IMR-90 (cell line): Measurements from ENCODE around the gene PCP2. TPM values are rescaled to one million over a fixed set of nuclear protein-coding genes. Genes with fewer than 3 reads are reported as not detected.

Experiments
- ATAC-seq: fragments of 200-7000 bp; cut with Tn5 transposase; 2 replicates; pipeline ENCODE4 v1.9.1; 2020; ENCODE audit warnings: low read depth, mild to moderate bottlenecking, moderate library complexity
- BruUV-seq: library from RNA; stranded (reverse); fragments of 400-500 nt; replicated peaks from 2 replicates; lab custom pipeline; 2021; lab: Mats Ljungman, UMichigan
- CTCF ChIA-PET: fragments of 300-600 bp; formaldehyde crosslinking; extraction: SDS; loops from one replicate; lab custom pipeline; 2021; ENCODE audit warnings: antibody characterized with exemption; lab: Yijun Ruan, JAX
- POLR2A ChIA-PET: fragments of 300-600 bp; sonication (Branson Sonifier 250); formaldehyde crosslinking; loops from one replicate; lab custom pipeline; 2022; ENCODE audit warnings: antibody characterized with exemption; ENCODE audit not compliant: unreplicated experiment; lab: Charles Lee
- DNase-seq: peaks from one replicate; pipeline ENCODE4 v3.0.0; 2013
- H2AFZ ChIP-seq: replicated peaks from 2 replicates; pipeline ENCODE3; 2013; ENCODE audit warnings: low read length, mild to moderate bottlenecking; ENCODE audit not compliant: poor library complexity
- H2AK5ac ChIP-seq: 2 replicates; pipeline ENCODE4 v1.6.1; 2013; ENCODE audit warnings: low read depth, low read length, inconsistent platforms
- H2AK9ac ChIP-seq: replicated peaks from 2 replicates; pipeline ENCODE3; 2013; ENCODE audit warnings: mild to moderate bottlenecking, low read depth, low read length, moderate library complexity; ENCODE audit not compliant: poor library complexity
- H2BK120ac ChIP-seq: 2 replicates; pipeline ENCODE4 v1.6.1; 2013; ENCODE audit warnings: low read depth, low read length, inconsistent platforms
- H2BK15ac ChIP-seq: 3 replicates; pipeline ENCODE4 v1.6.1; 2013; ENCODE audit warnings: low read depth, low read length, inconsistent platforms
- H2BK20ac ChIP-seq: 2 replicates; pipeline ENCODE4 v1.6.1; 2013; ENCODE audit warnings: low read depth, mild to moderate bottlenecking, inconsistent platforms, low read length, moderate library complexity
- H2BK5ac ChIP-seq: 2 replicates; pipeline ENCODE4 v1.6.1; 2013; ENCODE audit warnings: mild to moderate bottlenecking, low read depth, low read length, inconsistent platforms; ENCODE audit not compliant: poor library complexity, severe bottlenecking
- H3K14ac ChIP-seq: replicated peaks from 2 replicates; pipeline ENCODE4 v1.6.1; 2013; ENCODE audit warnings: low read depth, low read length, inconsistent platforms
- H3K18ac ChIP-seq: 2 replicates; pipeline ENCODE4 v1.6.1; 2013; ENCODE audit warnings: low read depth, low read length, control low read depth
- H3K23ac ChIP-seq: 2 replicates; pipeline ENCODE4 v1.6.1; 2013; ENCODE audit warnings: low read depth, low read length, inconsistent platforms
- H3K27ac ChIP-seq: 2 replicates; pipeline ENCODE4 v1.5.1; 2013; ENCODE audit warnings: mild to moderate bottlenecking, control low read depth, low read length; ENCODE audit not compliant: insufficient read depth
- H3K27me3 ChIP-seq: 2 replicates; pipeline ENCODE4 v1.6.1; 2013; ENCODE audit warnings: low read length; ENCODE audit not compliant: control insufficient read depth, insufficient read depth
- H3K36me3 ChIP-seq: 2 replicates; pipeline ENCODE4 v1.6.1; 2013; ENCODE audit warnings: low read length, mixed read lengths; ENCODE audit not compliant: control insufficient read depth, insufficient read depth
- H3K4ac ChIP-seq: 2 replicates; pipeline ENCODE4 v1.6.1; 2013; ENCODE audit warnings: low read depth, low read length, inconsistent platforms
- H3K4me1 ChIP-seq: 2 replicates; pipeline ENCODE4 v1.6.1; 2013; ENCODE audit warnings: low read length, mixed read lengths; ENCODE audit not compliant: control insufficient read depth, insufficient read depth
- H3K4me2 ChIP-seq: 2 replicates; pipeline ENCODE4 v1.6.1; 2013; ENCODE audit warnings: low read depth, mild to moderate bottlenecking, control low read depth, low read length, moderate library complexity
- H3K4me3 ChIP-seq: 2 replicates; pipeline ENCODE4 v1.5.1; 2013; ENCODE audit warnings: low read depth, mild to moderate bottlenecking, control low read depth, low read length, moderate library complexity; ENCODE audit not compliant: insufficient read depth
- H3K56ac ChIP-seq: 2 replicates; pipeline ENCODE4 v1.6.1; 2013; ENCODE audit warnings: low read length, inconsistent platforms; ENCODE audit not compliant: insufficient read depth; ENCODE audit errors: extremely low read depth
- H3K79me1 ChIP-seq, 2 experiments: 2 replicates each; pipeline ENCODE4 v1.6.1; 2013; ENCODE audit warnings: low read length in 2 of 2, inconsistent platforms in 1 of 2, low read depth in 1 of 2
- H3K9ac ChIP-seq: 2 replicates; pipeline ENCODE4 v1.6.1; 2013; ENCODE audit warnings: low read depth, low read length, control low read depth
- H3K9me1 ChIP-seq: 2 replicates; pipeline ENCODE4 v1.6.1; 2013; ENCODE audit warnings: low read length, inconsistent platforms; ENCODE audit not compliant: insufficient read depth
- H3K9me3 ChIP-seq: 2 replicates; pipeline ENCODE4 v1.6.1; 2013; ENCODE audit warnings: low read length; ENCODE audit not compliant: control insufficient read depth, insufficient read depth
- H4K20me1 ChIP-seq: 2 replicates; pipeline ENCODE4 v1.6.1; 2013; ENCODE audit warnings: low read length, inconsistent platforms; ENCODE audit not compliant: insufficient read depth
- H4K5ac ChIP-seq: 2 replicates; pipeline ENCODE4 v1.6.1; 2013; ENCODE audit warnings: mild to moderate bottlenecking, low read depth, low read length, control low read depth
- H4K8ac ChIP-seq, 2 experiments: 2 replicates each; pipeline ENCODE4 v1.6.1; 2013; ENCODE audit warnings: low read depth in 2 of 2, low read length in 2 of 2, control low read depth in 1 of 2, inconsistent platforms in 1 of 2
- H4K91ac ChIP-seq: 2 replicates; pipeline ENCODE4 v1.6.1; 2013; ENCODE audit warnings: low read depth, low read length, inconsistent platforms; ENCODE audit not compliant: insufficient read depth
- CHD1 ChIP-seq: IDR thresholded peaks from 2 replicates; pipeline ENCODE4 v1.6.1; 2012; ENCODE audit warnings: low read depth, low read length, improper control_type of control experiment
- CTCF ChIP-seq: conservative IDR thresholded peaks from 2 replicates; pipeline ENCODE4 v1.5.1; 2012; ENCODE audit warnings: mild to moderate bottlenecking, low read depth, low read length, improper control_type of control experiment
- FOS ChIP-seq: fragments of 150-350 bp; IDR thresholded peaks from 2 replicates; pipeline ENCODE4 v1.6.1; 2016; ENCODE audit warnings: low read depth, low read length
- MAFK ChIP-seq: IDR thresholded peaks from 2 replicates; pipeline ENCODE4 v1.6.1; 2012; ENCODE audit warnings: low read depth, low read length, improper control_type of control experiment
- MAZ ChIP-seq: IDR thresholded peaks from 2 replicates; pipeline ENCODE4 v1.6.1; 2012; ENCODE audit warnings: low read depth, mild to moderate bottlenecking, low read length, improper control_type of control experiment, moderate library complexity, borderline replicate concordance
- MXI1 ChIP-seq: IDR thresholded peaks from 2 replicates; pipeline ENCODE4 v1.6.1; 2012; ENCODE audit warnings: low read depth, mild to moderate bottlenecking, low read length, moderate library complexity, borderline replicate concordance
- RAD21 ChIP-seq: IDR thresholded peaks from 2 replicates; pipeline ENCODE4 v1.6.1; 2012; ENCODE audit warnings: low read length, improper control_type of control experiment
- USF2 ChIP-seq: fragments of 150-350 bp; IDR thresholded peaks from 2 replicates; pipeline ENCODE4 v1.6.1; 2017; ENCODE audit warnings: mild to moderate bottlenecking, antibody characterized with exemption, low read length, low read depth
- WGBS, 2 experiments: methylation state at CpG; one replicate each; pipeline versions ENCODE4 v1.1.5 to v1.1.7; 2013; ENCODE audit warnings: missing lambda C conversion rate in 2 of 2; ENCODE audit not compliant: insufficient read length in 1 of 2; ENCODE audit errors: extremely low coverage in 2 of 2; 5-methylcytosine and 5-hydroxymethylcytosine counted together
- dilution Hi-C: fragments of 300-500 bp; cut with HindIII; formaldehyde crosslinking; loops from one replicate; pipeline ENCODE4 v1.14.3; 2018; ENCODE audit warnings: low sequenced_read_pairs; ENCODE audit not compliant: unreplicated experiment
- in situ Hi-C: fragments of 300-500 bp; cut with MboI; formaldehyde crosslinking; loops from 3 replicates; pipeline ENCODE4 v1.14.3; 2019; ENCODE audit warnings: low sequenced_read_pairs, inconsistent platforms, mixed read lengths
- intact Hi-C: fragments of 100-400 bp; cut with micrococcal nuclease; formaldehyde crosslinking; loops from 2 replicates; pipeline ENCODE4 v1.10.0; 2022
- polyA plus RNA-seq, 3 experiments: library from polyadenylated mRNA; depleted of rRNA; stranded (reverse); fragments of >200 nt; gene quantifications; 2 replicates each; pipeline ENCODE4 v1.2.3, GENCODE V29; 2012; ENCODE audit warnings: low replicate concordance in 1 of 3
- total RNA-seq: library from RNA; depleted of rRNA; stranded (reverse); fragments of >200 nt; gene quantifications from 2 replicates; pipeline ENCODE4 v1.2.3, GENCODE V29; 2012
- TF ChIP-seq, protein P1 (sequence below): fragments of 150-350 bp; IDR thresholded peaks from 2 replicates; pipeline ENCODE4 v1.6.1; 2016; ENCODE audit warnings: low read depth, mild to moderate bottlenecking, low read length, moderate library complexity, borderline replicate concordance

The PCP2 gene
- total and polyA plus RNA-seq, 2 of the 4 experiments (the other 2 are of a cell fraction) = not detected

DNA sequence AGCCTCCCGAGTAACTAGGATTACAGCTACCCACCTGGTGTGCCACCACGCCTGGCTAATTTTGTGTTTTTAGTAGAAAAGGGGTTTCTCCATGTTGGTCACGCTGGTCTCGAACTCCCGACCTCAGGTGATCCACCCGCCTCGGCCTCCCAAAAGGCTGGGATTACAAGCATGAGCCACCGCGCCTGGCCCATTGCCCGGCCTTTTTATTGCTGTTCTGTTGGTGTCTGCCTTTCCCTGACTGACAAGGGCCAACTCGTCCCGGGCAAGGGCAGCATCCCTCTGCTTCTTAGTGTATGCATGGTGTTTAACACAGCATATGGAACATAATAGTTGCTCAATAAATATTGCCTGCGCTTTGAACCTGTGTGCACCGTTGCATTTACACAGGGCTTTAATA lies 29.1 kb upstream of the PCP2 start:
- CTCF ChIA-PET = no interaction called here
- Histone ChIP-seq H3K36me3 (no peaks in the 10 kb centered on the region), H4K5ac (no peak overlapping the region), H3K9ac (no peak overlapping the region), H3K14ac (no peak overlapping the region), H2BK15ac (no peak overlapping the region), H3K27me3 (peaks cover 9% of the 10 kb centered on the region), H3K79me1 (no peaks in the 10 kb centered on the region), H2BK20ac (no peak overlapping the region), H4K8ac (no peak overlapping the region), H3K4me3 (no peak overlapping the region), H3K4ac (no peak overlapping the region), H3K9me3 (no peaks in the 10 kb centered on the region), H3K9me1 (no peaks in the 10 kb centered on the region), H2BK5ac (no peak overlapping the region), H2AFZ (no peak overlapping the region), H3K56ac (no peak overlapping the region), H3K23ac (no peak overlapping the region), H2AK9ac (no peak overlapping the region), H2AK5ac (no peak overlapping the region), H3K4me2 (no peak overlapping the region), H4K91ac (no peak overlapping the region), H2BK120ac (no peak overlapping the region), H4K20me1 (no peaks in the 10 kb centered on the region), H3K18ac (no peak overlapping the region), H3K27ac (no peak overlapping the region), H3K4me1 (no peaks in the 10 kb centered on the region)
- no TSS peak for BruUV-seq
- in situ Hi-C loops (no loop called here), intact Hi-C loops (no loop called here), dilution Hi-C loops (no loop called here)
- POLR2A ChIA-PET = no interaction called here
- no peak for ATAC-seq
- TF ChIP-seq, protein P1, sequence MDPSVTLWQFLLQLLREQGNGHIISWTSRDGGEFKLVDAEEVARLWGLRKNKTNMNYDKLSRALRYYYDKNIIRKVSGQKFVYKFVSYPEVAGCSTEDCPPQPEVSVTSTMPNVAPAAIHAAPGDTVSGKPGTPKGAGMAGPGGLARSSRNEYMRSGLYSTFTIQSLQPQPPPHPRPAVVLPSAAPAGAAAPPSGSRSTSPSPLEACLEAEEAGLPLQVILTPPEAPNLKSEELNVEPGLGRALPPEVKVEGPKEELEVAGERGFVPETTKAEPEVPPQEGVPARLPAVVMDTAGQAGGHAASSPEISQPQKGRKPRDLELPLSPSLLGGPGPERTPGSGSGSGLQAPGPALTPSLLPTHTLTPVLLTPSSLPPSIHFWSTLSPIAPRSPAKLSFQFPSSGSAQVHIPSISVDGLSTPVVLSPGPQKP = no peak
- TF ChIP-seq CHD1 (no peak), RAD21 (no peak), FOS (no peak), MXI1 (no peak), USF2 (no peak), CTCF (no peak), MAFK (no peak), MAZ (no peak)
- 87% methylated on average over 7 of the region's 14 CpGs; no CpG with 5 or more reads in 1 of the 2 experiments for WGBS, 2 experiments
- DNase-seq = no peak
